Stimulated activated CD4-positive, alpha-beta T cell treated with anti-CD3 and anti-CD28 coated beads, Interleukin-1b, Interleukin-23, amount 100 ng/mL, for 24 hours (primary cell): ENCODE data around the gene BCAT1.
"Not testable (repeated sequence)": the region's sequence is repeated elsewhere in the genome, so short reads cannot be mapped to it uniquely, and the experiment has no call there.

Source experiments
- DNase-seq, 4 experiments: peaks; one replicate each; pipeline ENCODE4 v3.0.0-alpha.2; 2020; ENCODE audit warnings: low read depth in 4 of 4, low spot score in 1 of 4

The BCAT1 gene

GRCh38 chr12:24818351-24818750 is 130.6 kb downstream of the BCAT1 start:
- DNase-seq = no peak

GRCh38 chr12:24815114-24815423 is 133.8 kb downstream of the BCAT1 start:
- DNase-seq = no peak

GRCh38 chr12:24814379-24815113 is 134.4 kb downstream of the BCAT1 start:
- DNase-seq = no peak

GRCh38 chr12:24810378-24810777 is 138.5 kb downstream of the BCAT1 start:
- DNase-seq = no peak

GRCh38 chr12:24809306-24809705 is 139.6 kb downstream of the BCAT1 start:
- DNase-seq = not testable (repeated sequence)

- DNase-seq = no peak
These were observed 140.2 kb downstream of the BCAT1 start for GRCh38 chr12:24808651-24809050.

- no peak for DNase-seq
These were observed 142.5 kb downstream of the BCAT1 start for GRCh38 chr12:24806386-24806785.

- no peak for DNase-seq
These were observed 145.3 kb downstream of the BCAT1 start for GRCh38 chr12:24803430-24804245.

GRCh38 chr12:24798335-24798734 is 150.6 kb downstream of the BCAT1 start:
- DNase-seq = no peak

GRCh38 chr12:24797901-24798300 is 151.0 kb downstream of the BCAT1 start:
- no peak for DNase-seq

- DNase-seq = no peak
These were observed 152.0 kb downstream of the BCAT1 start for GRCh38 chr12:24796876-24797275.

GRCh38 chr12:24795699-24796347 is 153.1 kb downstream of the BCAT1 start:
- DNase-seq = no peak

GRCh38 chr12:24791622-24792021 is 157.3 kb downstream of the BCAT1 start:
- no peak for DNase-seq

GRCh38 chr12:24788886-24789285 is 160.0 kb downstream of the BCAT1 start:
- no peak for DNase-seq

- DNase-seq = no peak
These were observed 168.1 kb downstream of the BCAT1 start for GRCh38 chr12:24780697-24781368.

- DNase-seq = no peak
These were observed 170.2 kb downstream of the BCAT1 start for GRCh38 chr12:24778486-24779304.

GRCh38 chr12:24777359-24777758 is 171.5 kb downstream of the BCAT1 start:
- DNase-seq = no peak

- DNase-seq = no peak
These were observed 172.0 kb downstream of the BCAT1 start for GRCh38 chr12:24776861-24777260.

GRCh38 chr12:24775073-24775472 is 173.8 kb downstream of the BCAT1 start:
- no peak for DNase-seq

- no peak for DNase-seq
These were observed 174.9 kb downstream of the BCAT1 start for GRCh38 chr12:24773996-24774395.

- no peak for DNase-seq
These were observed 176.1 kb downstream of the BCAT1 start for GRCh38 chr12:24772813-24773212.
